AG04449 (cell line): ENCODE measurements around the gene MAGEA6.
"Not testable (repeated sequence)": the region's sequence is repeated elsewhere in the genome, so short reads cannot be mapped to it uniquely, and the experiment has no call there.

Source experiments
- CTCF ChIA-PET: fragments of 350-600 bp; formaldehyde crosslinking; extraction: SDS; loops from one replicate; lab custom pipeline; 2021; ENCODE audit warnings: antibody characterized with exemption; lab: Yijun Ruan, JAX
- POLR2A ChIA-PET: fragments of 400-600, 350-600 bp; formaldehyde crosslinking; extraction: SDS; loops from one replicate; lab custom pipeline; 2020; ENCODE audit warnings: antibody characterized with exemption, inconsistent platforms; lab: Yijun Ruan, JAX
- DNase-seq: peaks from one replicate; pipeline ENCODE4 v3.0.0-alpha.2; 2010; ENCODE audit warnings: low read depth, low spot score
- H3K4me3 ChIP-seq: 2 replicates; pipeline ENCODE4 v1.5.1; 2011; ENCODE audit warnings: low read depth, mild to moderate bottlenecking, control low read depth, low read length
- TF ChIP-seq, protein P1 (sequence below): IDR thresholded peaks from one replicate; pipeline ENCODE4 v1.5.1; 2011; ENCODE audit warnings: mild to moderate bottlenecking, moderate library complexity, low read length, control low read depth, inconsistent platforms; ENCODE audit not compliant: insufficient read depth; ENCODE audit errors: missing control alignments

MAGEA6 gene

DNA sequence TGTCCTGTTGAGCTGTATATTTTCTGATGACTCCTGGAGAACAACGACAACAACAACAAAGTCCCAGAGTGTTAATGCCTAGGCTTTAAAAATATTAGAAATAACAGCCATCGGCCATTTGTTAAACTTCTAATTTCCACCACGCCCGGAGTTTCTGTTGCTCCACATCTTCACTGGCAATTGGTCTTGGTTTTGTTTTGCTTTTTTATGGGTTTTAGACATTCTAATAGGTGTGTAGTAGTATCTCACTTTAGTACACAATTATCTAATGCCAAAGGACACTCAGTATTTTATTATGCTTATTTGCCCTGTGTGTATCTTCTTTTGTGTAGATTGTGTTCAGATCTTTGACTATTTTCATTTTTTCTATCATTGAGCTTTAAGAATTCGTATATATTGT lies 30.9 kb downstream of the MAGEA6 start:
- TF ChIP-seq, protein P1, sequence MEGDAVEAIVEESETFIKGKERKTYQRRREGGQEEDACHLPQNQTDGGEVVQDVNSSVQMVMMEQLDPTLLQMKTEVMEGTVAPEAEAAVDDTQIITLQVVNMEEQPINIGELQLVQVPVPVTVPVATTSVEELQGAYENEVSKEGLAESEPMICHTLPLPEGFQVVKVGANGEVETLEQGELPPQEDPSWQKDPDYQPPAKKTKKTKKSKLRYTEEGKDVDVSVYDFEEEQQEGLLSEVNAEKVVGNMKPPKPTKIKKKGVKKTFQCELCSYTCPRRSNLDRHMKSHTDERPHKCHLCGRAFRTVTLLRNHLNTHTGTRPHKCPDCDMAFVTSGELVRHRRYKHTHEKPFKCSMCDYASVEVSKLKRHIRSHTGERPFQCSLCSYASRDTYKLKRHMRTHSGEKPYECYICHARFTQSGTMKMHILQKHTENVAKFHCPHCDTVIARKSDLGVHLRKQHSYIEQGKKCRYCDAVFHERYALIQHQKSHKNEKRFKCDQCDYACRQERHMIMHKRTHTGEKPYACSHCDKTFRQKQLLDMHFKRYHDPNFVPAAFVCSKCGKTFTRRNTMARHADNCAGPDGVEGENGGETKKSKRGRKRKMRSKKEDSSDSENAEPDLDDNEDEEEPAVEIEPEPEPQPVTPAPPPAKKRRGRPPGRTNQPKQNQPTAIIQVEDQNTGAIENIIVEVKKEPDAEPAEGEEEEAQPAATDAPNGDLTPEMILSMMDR = no peak
- no peak overlapping the region for H3K4me3 ChIP-seq
- POLR2A ChIA-PET = no interaction called here
- no peak for DNase-seq
- CTCF ChIA-PET = no interaction called here

DNA sequence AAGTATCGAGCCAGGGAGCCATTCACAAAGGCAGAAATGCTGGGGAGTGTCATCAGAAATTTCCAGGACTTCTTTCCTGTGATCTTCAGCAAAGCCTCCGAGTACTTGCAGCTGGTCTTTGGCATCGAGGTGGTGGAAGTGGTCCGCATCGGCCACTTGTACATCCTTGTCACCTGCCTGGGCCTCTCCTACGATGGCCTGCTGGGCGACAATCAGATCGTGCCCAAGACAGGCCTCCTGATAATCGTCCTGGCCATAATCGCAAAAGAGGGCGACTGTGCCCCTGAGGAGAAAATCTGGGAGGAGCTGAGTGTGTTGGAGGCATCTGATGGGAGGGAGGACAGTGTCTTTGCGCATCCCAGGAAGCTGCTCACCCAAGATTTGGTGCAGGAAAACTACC lies 33.0 kb downstream of the MAGEA6 start:
- CTCF ChIA-PET, H3K4me3 ChIP-seq, DNase-seq, POLR2A ChIA-PET: not testable (repeated sequence)

DNA sequence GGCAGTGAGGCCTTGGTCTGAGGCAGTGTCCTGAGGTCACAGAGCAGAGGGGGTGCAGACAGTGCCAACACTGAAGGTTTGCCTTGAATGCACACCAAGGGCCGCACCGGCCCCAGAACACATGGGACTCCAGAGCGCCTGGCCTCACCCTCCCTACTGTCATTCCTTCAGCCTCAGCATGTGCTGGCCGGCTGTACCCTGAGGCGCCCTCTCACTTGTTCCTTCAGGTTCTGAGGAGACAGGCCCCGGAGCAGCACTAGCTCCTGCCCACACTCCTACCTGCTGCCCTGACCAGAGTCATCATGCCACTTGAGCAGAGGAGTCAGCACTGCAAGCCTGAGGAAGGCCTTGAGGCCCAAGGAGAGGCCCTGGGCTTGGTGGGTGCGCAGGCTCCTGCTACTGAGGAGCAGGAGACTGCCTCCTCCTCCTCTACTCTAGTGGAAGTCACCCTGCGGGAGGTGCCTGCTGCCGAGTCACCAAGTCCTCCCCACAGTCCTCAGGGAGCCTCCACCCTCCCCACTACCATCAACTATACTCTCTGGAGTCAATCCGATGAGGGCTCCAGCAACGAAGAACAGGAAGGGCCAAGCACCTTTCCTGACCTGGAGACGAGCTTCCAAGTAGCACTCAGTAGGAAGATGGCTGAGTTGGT lies 33.5 kb downstream of the MAGEA6 start:
- H3K4me3 ChIP-seq = no peak overlapping the region
- ChIA-PET CTCF (no interaction called here), POLR2A (no interaction called here)
- TF ChIP-seq, protein P1 = no peak
- no peak for DNase-seq

DNA sequence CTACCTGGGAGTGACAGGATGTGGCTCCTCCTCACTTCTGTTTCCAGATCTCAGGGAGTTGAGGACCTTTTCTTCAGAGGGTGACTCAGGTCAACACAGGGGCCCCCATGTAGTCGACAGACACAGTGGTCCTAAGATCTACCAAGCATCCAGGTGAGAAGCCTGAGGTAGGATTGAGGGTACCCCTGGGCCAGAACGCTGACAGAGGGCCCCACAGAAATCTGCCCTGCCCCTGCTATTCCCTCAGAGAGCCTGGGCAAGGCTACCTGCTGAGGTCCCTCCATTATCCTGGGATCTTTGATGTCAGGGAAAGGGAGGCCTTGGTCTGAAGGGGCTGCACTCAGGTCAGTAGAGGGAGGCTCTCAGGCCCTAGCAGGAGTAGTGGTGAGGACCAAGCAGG lies 34.4 kb downstream of the MAGEA6 start:
- CTCF ChIA-PET = no interaction called here

DNA sequence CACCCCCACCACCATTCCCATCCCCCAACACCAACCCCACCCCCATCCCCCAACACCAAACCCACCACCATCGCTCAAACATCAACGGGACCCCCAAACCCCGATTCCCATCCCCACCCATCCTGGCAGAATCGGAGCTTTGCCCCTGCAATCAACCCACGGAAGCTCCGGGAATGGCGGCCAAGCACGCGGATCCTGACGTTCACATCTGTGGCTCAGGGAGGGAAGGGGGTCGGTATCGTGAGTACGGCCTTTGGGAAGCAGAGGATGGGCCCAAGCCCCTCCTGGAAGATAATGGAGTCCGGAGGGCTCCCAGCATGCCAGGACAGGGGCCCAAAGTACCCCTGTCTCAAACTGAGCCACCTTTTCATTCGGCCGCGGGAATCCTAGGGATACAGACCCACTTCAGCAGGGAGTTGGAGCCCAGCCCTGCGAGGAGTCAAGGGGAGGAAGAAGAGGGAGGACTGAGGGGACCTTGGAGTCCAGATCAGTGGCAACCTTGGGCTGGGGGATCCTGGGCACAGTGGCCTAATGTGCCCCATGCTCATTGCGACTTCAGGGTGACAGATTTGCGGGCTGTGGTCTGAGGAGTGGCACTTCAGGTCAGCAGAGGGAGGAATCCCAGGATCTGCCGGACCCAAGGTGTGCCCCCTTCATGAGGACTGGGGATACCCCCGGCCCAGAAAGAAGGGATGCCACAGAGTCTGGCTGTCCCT lies 35.2 kb downstream of the MAGEA6 start:
- DNase-seq, CTCF ChIA-PET, H3K4me3 ChIP-seq, POLR2A ChIA-PET: not testable (repeated sequence)

More for the DNA sequence above, 34.4 kb downstream of the MAGEA6 start:
- H3K4me3 ChIP-seq = no peak overlapping the region
- DNase-seq = no peak
- TF ChIP-seq, protein P1 = no peak
- POLR2A ChIA-PET = no interaction called here

DNA sequence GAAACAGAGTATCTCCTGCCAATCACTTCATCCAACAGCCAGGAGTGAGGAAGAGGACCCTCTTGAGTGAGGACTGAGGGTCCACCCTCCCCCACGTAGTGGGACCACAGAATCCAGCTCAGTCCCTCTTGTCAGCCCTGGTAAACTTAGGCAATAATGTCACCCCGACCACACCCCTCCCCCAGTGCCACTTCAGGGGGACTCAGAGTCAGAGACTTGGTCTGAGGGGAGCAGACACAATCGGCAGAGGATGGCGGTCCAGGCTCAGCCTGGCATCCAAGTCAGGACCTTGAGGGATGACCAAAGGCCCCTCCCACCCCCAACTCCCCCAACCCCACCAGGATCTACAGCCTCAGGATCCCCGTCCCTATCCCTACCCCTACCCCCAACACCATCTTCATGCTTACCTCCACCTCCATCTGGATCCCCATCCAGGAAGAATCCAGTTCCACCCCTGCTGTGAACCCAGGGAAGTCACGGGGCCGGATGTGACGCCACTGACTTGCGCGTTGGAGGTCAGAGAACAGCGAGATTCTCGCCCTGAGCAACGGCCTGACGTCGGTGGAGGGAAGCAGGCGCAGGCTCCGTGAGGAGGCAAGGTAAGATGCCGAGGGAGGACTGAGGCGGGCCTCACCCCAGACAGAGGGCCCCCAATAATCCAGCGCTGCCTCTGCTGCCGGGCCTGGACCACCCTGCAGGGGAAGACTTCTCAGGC lies 36.1 kb downstream of the MAGEA6 start, which contains the start of the genes CSAG1 and MAGEA12:
Gene CSAG1, minus strand, starts transcription at position 461 of the 715 bp plus-strand sequence. CDS start 1,261 bp downstream, outside the sequence.
Gene MAGEA12, plus strand, starts transcription at position 497 of the 715 bp plus-strand sequence. CDS start 2,405 bp downstream, outside the sequence.
- DNase-seq = no peak
- TF ChIP-seq, protein P1 = no peak
- ChIA-PET POLR2A (no interaction called here), CTCF (no interaction called here)
- H3K4me3 ChIP-seq = no peak within 1 kb of the TSS

DNA sequence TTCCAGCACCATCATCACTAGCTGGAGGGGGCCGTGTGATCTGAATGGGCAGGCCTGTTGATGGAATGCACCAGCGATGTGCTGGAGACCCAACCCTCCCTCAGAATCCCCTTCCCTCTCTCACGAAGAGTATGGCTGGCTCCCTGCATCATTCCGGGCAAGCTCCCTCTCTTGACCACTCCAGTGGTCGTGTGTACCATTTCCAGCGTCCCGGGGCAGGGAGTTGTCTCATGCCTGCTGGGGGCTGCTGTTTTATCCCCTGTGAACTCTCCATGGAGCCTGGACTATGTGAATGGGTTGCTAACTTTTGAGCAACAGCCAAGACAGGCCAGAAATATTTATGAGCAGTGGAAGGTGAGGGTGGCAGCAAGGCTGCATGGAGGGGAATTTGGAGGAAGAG lies 44.1 kb downstream of the MAGEA6 start:
- CTCF ChIA-PET = no interaction called here
- DNase-seq = no peak
- POLR2A ChIA-PET = no interaction called here
- H3K4me3 ChIP-seq = no peak overlapping the region
- TF ChIP-seq, protein P1 = no peak
